HepG2 (cell line): ENCODE measurements around the gene C1QTNF12. TPM values are rescaled to one million over a fixed set of nuclear protein-coding genes. Genes with fewer than 3 reads are reported as not detected.

Experiments
- ASH2L ChIP-seq: fragments of 300-600, 200-600 bp; sonication (generic); IDR thresholded peaks from 2 replicates; pipeline ENCODE4 v1.7.0; 2017; ENCODE audit warnings: low read depth, mild to moderate bottlenecking, moderate library complexity, mixed read lengths, low read length; ENCODE audit not compliant: insufficient read length
- CCDC6 ChIP-seq: sonication (generic); formaldehyde crosslinking; IDR thresholded peaks from 2 replicates; pipeline ENCODE4 v1.8.1; 2022; ENCODE audit warnings: mild to moderate bottlenecking, missing genetic modification reagents, moderate library complexity
- DBP ChIP-seq: sonication (generic); formaldehyde crosslinking; IDR thresholded peaks from 2 replicates; pipeline ENCODE4 v1.4.0; 2020; ENCODE audit warnings: missing genetic modification reagents; ENCODE audit errors: not compliant biosample characterization
- ELK4 ChIP-seq: sonication (generic); formaldehyde crosslinking; IDR thresholded peaks from 2 replicates; pipeline ENCODE4 v1.9.0; 2021; ENCODE audit warnings: missing genetic modification reagents, borderline replicate concordance
- ETV5 ChIP-seq: IDR thresholded peaks from 2 replicates; pipeline ENCODE4 v1.6.1; 2018; ENCODE audit warnings: missing biosample characterization, missing genetic modification reagents, inconsistent platforms, borderline replicate concordance
- GRHL1 ChIP-seq: sonication (generic); formaldehyde crosslinking; conservative IDR thresholded peaks from 2 replicates; pipeline ENCODE4 v1.8.0; 2022; ENCODE audit warnings: missing genetic modification reagents
- MAFF ChIP-seq: IDR thresholded peaks from 2 replicates; pipeline ENCODE4 v1.6.1; 2011; ENCODE audit warnings: low read depth, low read length, improper control_type of control experiment
- RXRA ChIP-seq: sonication (generic); formaldehyde crosslinking; IDR thresholded peaks from 2 replicates; pipeline ENCODE4 v1.5.1; 2020; ENCODE audit warnings: missing genetic modification reagents
- RXRB ChIP-seq: IDR thresholded peaks from 2 replicates; pipeline ENCODE4 v1.6.1; 2016; ENCODE audit warnings: borderline replicate concordance, missing genetic modification reagents, missing compliant biosample characterization
- SOX13 ChIP-seq, 3 experiments: fragments of 450-650 bp in 1 of 3; sonication (generic) in 1 of 3; formaldehyde crosslinking in 1 of 3; IDR thresholded peaks in 2 of 3; conservative IDR thresholded peaks in 1 of 3; 2 replicates each; pipeline versions ENCODE4 v1.5.0 to v1.6.1; 2016 to 2020; ENCODE audit warnings: antibody characterized with exemption in 1 of 3, mild to moderate bottlenecking in 1 of 3, missing compliant biosample characterization in 1 of 3, missing genetic modification reagents in 1 of 3, moderate library complexity in 1 of 3
- SRY ChIP-seq: sonication (generic); formaldehyde crosslinking; IDR thresholded peaks from 2 replicates; pipeline ENCODE4 v1.8.0; 2022; ENCODE audit warnings: mild to moderate bottlenecking, missing genetic modification reagents
- THYN1 ChIP-seq: sonication (generic); formaldehyde crosslinking; IDR thresholded peaks from 2 replicates; pipeline ENCODE4 v1.8.1; 2023; ENCODE audit warnings: low read depth, mild to moderate bottlenecking, moderate library complexity, missing genetic modification reagents, borderline replicate concordance
- TP53 ChIP-seq: sonication (generic); formaldehyde crosslinking; conservative IDR thresholded peaks from 2 replicates; pipeline ENCODE4 v1.4.0; 2020; ENCODE audit warnings: missing genetic modification reagents
- ZFP1 ChIP-seq: IDR thresholded peaks from 2 replicates; pipeline ENCODE4 v1.6.1; 2016
- ZFP41 ChIP-seq: sonication (generic); formaldehyde crosslinking; IDR thresholded peaks from 2 replicates; pipeline ENCODE4 v1.4.0; 2020; ENCODE audit warnings: mild to moderate bottlenecking, missing genetic modification reagents, borderline replicate concordance
- ZNF260 ChIP-seq: sonication (generic); formaldehyde crosslinking; IDR thresholded peaks from 2 replicates; pipeline ENCODE4 v1.4.0; 2020; ENCODE audit warnings: missing genetic modification reagents, low read depth, mild to moderate bottlenecking, borderline replicate concordance
- ZNF383 ChIP-seq: sonication (generic); formaldehyde crosslinking; IDR thresholded peaks from 2 replicates; pipeline ENCODE4 v1.4.0; 2020; ENCODE audit warnings: missing genetic modification reagents, mild to moderate bottlenecking, borderline replicate concordance
- ZNF562 ChIP-seq: sonication (generic); formaldehyde crosslinking; IDR thresholded peaks from 2 replicates; pipeline ENCODE4 v1.8.0; 2022; ENCODE audit warnings: missing genetic modification reagents, borderline replicate concordance
- ZNF569 ChIP-seq: sonication (generic); formaldehyde crosslinking; IDR thresholded peaks from 2 replicates; pipeline ENCODE4 v1.5.0; 2020; ENCODE audit warnings: mild to moderate bottlenecking, missing genetic modification reagents, moderate library complexity, borderline replicate concordance
- ZNF597 ChIP-seq: sonication (generic); formaldehyde crosslinking; IDR thresholded peaks from 2 replicates; pipeline ENCODE4 v1.5.0; 2020; ENCODE audit warnings: missing genetic modification reagents
- ZNF619 ChIP-seq: sonication (generic); formaldehyde crosslinking; IDR thresholded peaks from 2 replicates; pipeline ENCODE4 v1.4.0; 2020; ENCODE audit warnings: mild to moderate bottlenecking, missing genetic modification reagents
- ZNF670 ChIP-seq: sonication (generic); formaldehyde crosslinking; IDR thresholded peaks from 2 replicates; pipeline ENCODE4 v1.8.0; 2022; ENCODE audit warnings: mild to moderate bottlenecking, missing genetic modification reagents, borderline replicate concordance
- ZNF672 ChIP-seq: sonication (generic); formaldehyde crosslinking; IDR thresholded peaks from 2 replicates; pipeline ENCODE4 v1.8.1; 2022; ENCODE audit warnings: missing genetic modification reagents
- ZNF780A ChIP-seq: sonication (generic); formaldehyde crosslinking; IDR thresholded peaks from 2 replicates; pipeline ENCODE4 v1.8.0; 2022; ENCODE audit warnings: mild to moderate bottlenecking, missing genetic modification reagents, moderate library complexity
- polyA plus RNA-seq, 8 experiments: library from polyadenylated mRNA; depleted of rRNA in 3 of 8; stranded (reverse) in 7 of 8; unstranded in 1 of 8; fragments of >200 nt; fragmentation: Illumina TruSeq in 4 of 8; extraction: Trizol in 4 of 8; gene quantifications; 2 replicates each; pipeline versions ENCODE4 v1.2.1 to v1.2.3, GENCODE V29; 2011 to 2016; ENCODE audit warnings: low read depth in 4 of 8, missing spikeins in 1 of 8, mixed read lengths in 1 of 8; ENCODE audit not compliant: insufficient read depth in 1 of 8
- total RNA-seq, 5 experiments: library from RNA; depleted of rRNA; stranded (reverse); fragments of >200 nt; fragmentation: Illumina TruSeq; extraction: Trizol; gene quantifications; 2 replicates each; pipeline ENCODE4 v1.2.3, GENCODE V29; 2016; ENCODE audit warnings: low read depth in 1 of 5

The C1QTNF12 gene
- total and polyA plus RNA-seq, 2 of the 13 experiments (the other 11 are each of a cell fraction or from before 2014, with no cell fraction given) = 0.18 to 0.64 TPM

GRCh38 chr1:1231400-1232207 lies 14.9 kb downstream of the C1QTNF12 start, which contains the start of gene SDF4 (continued):
- TF ChIP-seq THYN1 (CRISPR knock-in tag) = no peak
- peak; percentile 54 for TF ChIP-seq ETV5
- TF ChIP-seq ZNF619 (CRISPR knock-in tag) = 0 out of 2 replicates have a peak, but pooled peaks have one; percentile 54
- TF ChIP-seq ZNF597 (CRISPR knock-in tag) = no peak
- TF ChIP-seq TP53 = no peak
- peak; percentile 55 for TF ChIP-seq SRY (CRISPR knock-in tag)
- TF ChIP-seq ZNF672 (CRISPR knock-in tag) = no peak; the same call in 1 of the 2 replicates
- TF ChIP-seq SOX13 (IDR thresholded peaks at IDR 0.05) = peak; percentile 12; the same call in 1 of the 2 replicates
- peak in 1 of 2 experiments; percentile 31; a peak in 1 of 4 replicates for TF ChIP-seq SOX13 (CRISPR knock-in tag; conservative IDR thresholded peaks at IDR 0.05 in 1 of 2, IDR thresholded peaks at IDR 0.05 in 1 of 2)
- TF ChIP-seq ZFP41 (CRISPR knock-in tag) = no peak
- TF ChIP-seq ZNF780A = no peak
- no peak for TF ChIP-seq ZNF260 (CRISPR knock-in tag)
- peak; percentile 53; the same call in 1 of the 2 replicates for TF ChIP-seq ZNF670 (CRISPR knock-in tag)
- TF ChIP-seq RXRA (CRISPR knock-in tag) = peak; percentile 48
- TF ChIP-seq MAFF = no peak
- TF ChIP-seq ELK4 = no peak
- TF ChIP-seq DBP (CRISPR knock-in tag) = no peak
- no peak for TF ChIP-seq ZFP1 (CRISPR knock-in tag)
- 0 out of 2 replicates have a peak, but pooled peaks have one; percentile 35 for TF ChIP-seq ZNF383 (CRISPR knock-in tag)
- TF ChIP-seq GRHL1 (CRISPR knock-in tag) = no peak
- peak; percentile 66 for TF ChIP-seq ASH2L
- TF ChIP-seq ZNF569 (CRISPR knock-in tag) = 0 out of 2 replicates have a peak, but pooled peaks have one; percentile 63
- TF ChIP-seq CCDC6 = 0 out of 2 replicates have a peak, but pooled peaks have one; percentile 60
- no peak for TF ChIP-seq ZNF562 (CRISPR knock-in tag)
- no peak for TF ChIP-seq RXRB (CRISPR knock-in tag)
